EH (cell line): ENCODE measurements around the gene PBX2.
"Not testable (repeated sequence)": the region's sequence is repeated elsewhere in the genome, so short reads cannot be mapped to it uniquely, and the experiment has no call there.

Source experiments
- DNase-seq: peaks from one replicate; pipeline ENCODE4 v3.0.0-alpha.2; 2015; ENCODE audit warnings: low read depth

Gene PBX2

GRCh38 chr6:32202186-32202585, 12.2 kb upstream of the PBX2 start:
- no peak for DNase-seq

GRCh38 chr6:32200711-32201475, 10.9 kb upstream of the PBX2 start:
- no peak for DNase-seq

- no peak for DNase-seq
Measured at GRCh38 chr6:32198866-32199265, 8.9 kb upstream of the PBX2 start.

- no peak for DNase-seq
Measured at GRCh38 chr6:32198345-32198696, 8.3 kb upstream of the PBX2 start.

- peak; percentile 29 for DNase-seq
Measured at GRCh38 chr6:32196682-32197616, 6.9 kb upstream of the PBX2 start.

GRCh38 chr6:32195902-32196681, 6.1 kb upstream of the PBX2 start:
- peak; percentile 84 for DNase-seq

- DNase-seq: peak; percentile 100
Measured at GRCh38 chr6:32195652-32195901, 5.6 kb upstream of the PBX2 start.

GRCh38 chr6:32194825-32195651, 5.0 kb upstream of the PBX2 start:
- peak; percentile 67 for DNase-seq

- no peak for DNase-seq
Measured at GRCh38 chr6:32194388-32194787, 4.4 kb upstream of the PBX2 start.

- DNase-seq: not testable (repeated sequence)
Measured at GRCh38 chr6:32193096-32193495, 3.1 kb upstream of the PBX2 start.

GRCh38 chr6:32192608-32193039, 2.6 kb upstream of the PBX2 start, which contains the start of gene GPSM3:
TSS of gene GPSM3 (minus strand) at chr6:32192643. CDS start at chr6:32192513, 130 bp downstream.
- DNase-seq: peak; percentile 68

- no peak for DNase-seq
Measured at GRCh38 chr6:32191696-32192607, 1.9 kb upstream of the PBX2 start.

GRCh38 chr6:32190911-32191677, 1.1 kb upstream of the PBX2 start:
- DNase-seq: no peak

- DNase-seq: no peak
Measured at GRCh38 chr6:32189742-32190053, 304 bp downstream of the PBX2 start.

- DNase-seq: no peak
Measured at GRCh38 chr6:32189069-32189741, 797 bp downstream of the PBX2 start.

GRCh38 chr6:32188381-32189068, 1.5 kb downstream of the PBX2 start:
- DNase-seq: peak; percentile 33

GRCh38 chr6:32187725-32188380, 2.1 kb downstream of the PBX2 start:
- DNase-seq: not testable (repeated sequence)
